ENCODE measurements around the gene TNNI3. TPM values are rescaled to one million over a fixed set of nuclear protein-coding genes. Genes with fewer than 3 reads are reported as not detected.

TNNI3 gene
- total and polyA plus RNA-seq, 12 donors: 3,000 to 45,177 (median 9,464) TPM

- no peaks in the 10 kb centered on the region for H3K9me3 ChIP-seq
- 74% methylated on average over 20 of the region's 20 CpGs for WGBS, 2 donors
- no peak for ATAC-seq
- peaks cover 17 to 77% (median 60%) of the 10 kb centered on the region in 7 donors for H3K27me3 ChIP-seq
- H3K4me1 ChIP-seq: peaks cover 4 to 17% (median 13%) of the 10 kb centered on the region in 9 donors
- H3K36me3 ChIP-seq: no peaks in the 10 kb centered on the region
- no peak overlapping the region for H3K27ac ChIP-seq
- no peak for DNase-seq
- TF ChIP-seq, protein P1, sequence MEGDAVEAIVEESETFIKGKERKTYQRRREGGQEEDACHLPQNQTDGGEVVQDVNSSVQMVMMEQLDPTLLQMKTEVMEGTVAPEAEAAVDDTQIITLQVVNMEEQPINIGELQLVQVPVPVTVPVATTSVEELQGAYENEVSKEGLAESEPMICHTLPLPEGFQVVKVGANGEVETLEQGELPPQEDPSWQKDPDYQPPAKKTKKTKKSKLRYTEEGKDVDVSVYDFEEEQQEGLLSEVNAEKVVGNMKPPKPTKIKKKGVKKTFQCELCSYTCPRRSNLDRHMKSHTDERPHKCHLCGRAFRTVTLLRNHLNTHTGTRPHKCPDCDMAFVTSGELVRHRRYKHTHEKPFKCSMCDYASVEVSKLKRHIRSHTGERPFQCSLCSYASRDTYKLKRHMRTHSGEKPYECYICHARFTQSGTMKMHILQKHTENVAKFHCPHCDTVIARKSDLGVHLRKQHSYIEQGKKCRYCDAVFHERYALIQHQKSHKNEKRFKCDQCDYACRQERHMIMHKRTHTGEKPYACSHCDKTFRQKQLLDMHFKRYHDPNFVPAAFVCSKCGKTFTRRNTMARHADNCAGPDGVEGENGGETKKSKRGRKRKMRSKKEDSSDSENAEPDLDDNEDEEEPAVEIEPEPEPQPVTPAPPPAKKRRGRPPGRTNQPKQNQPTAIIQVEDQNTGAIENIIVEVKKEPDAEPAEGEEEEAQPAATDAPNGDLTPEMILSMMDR (IDR thresholded peaks at IDR 0.05): no peak
- intact Hi-C loops (cut with DNase I): no loop called here
- H3K4me3 ChIP-seq: no peak overlapping the region
Observed at GRCh38 chr19:55181740-55182139, 24.2 kb upstream of the TNNI3 start.

GRCh38 chr19:55179606-55180484, 22.3 kb upstream of the TNNI3 start, which contains the start of gene SYT5:
Gene SYT5 (minus strand): TSS chr19:55180289. CDS start chr19:55179041, 1,248 bp downstream.
- Histone ChIP-seq H3K27me3 (peaks cover 34 to 90% (median 79%) of the 10 kb centered on the region in 7 donors), H3K36me3 (no peaks in the 10 kb centered on the region), H3K4me1 (peaks cover 4 to 17% (median 13%) of the 10 kb centered on the region in 9 donors), H3K27ac (no peak within 1 kb of the TSS), H3K9me3 (no peaks in the 10 kb centered on the region), H3K4me3 (peak within 1 kb of the TSS in 9 of 10 donors; percentile 2 to 45 (median 36))
- ATAC-seq: peak; percentile 77 to 89 (median 87)
- 1 to 2% methylated on average over 61 to 68 of the region's 68 CpGs for WGBS, 2 donors
- TF ChIP-seq, protein P1 (IDR thresholded peaks at IDR 0.05): no peak
- peak in 1 of 2 donors; percentile 48 for DNase-seq
- intact Hi-C loops (cut with DNase I): no loop called here

GRCh38 chr19:55178781-55179599, 21.5 kb upstream of the TNNI3 start:
- Histone ChIP-seq H3K4me1 (peaks cover 4 to 22% (median 14%) of the 10 kb centered on the region in 9 donors), H3K9me3 (no peaks in the 10 kb centered on the region), H3K27me3 (peaks cover 36 to 98% (median 88%) of the 10 kb centered on the region in 7 donors), H3K4me3 (peak overlapping the region in 9 of 10 donors; percentile 2 to 45 (median 36)), H3K36me3 (no peaks in the 10 kb centered on the region), H3K27ac (no peak overlapping the region)
- intact Hi-C loops (cut with DNase I): no loop called here
- DNase-seq (peak; percentile 45 to 55), ATAC-seq (peak; percentile 65 to 81 (median 70))
- 2 to 5% methylated on average over 61 of the region's 61 CpGs for WGBS, 2 donors
- TF ChIP-seq, protein P1 (IDR thresholded peaks at IDR 0.05): no peak

DNA sequence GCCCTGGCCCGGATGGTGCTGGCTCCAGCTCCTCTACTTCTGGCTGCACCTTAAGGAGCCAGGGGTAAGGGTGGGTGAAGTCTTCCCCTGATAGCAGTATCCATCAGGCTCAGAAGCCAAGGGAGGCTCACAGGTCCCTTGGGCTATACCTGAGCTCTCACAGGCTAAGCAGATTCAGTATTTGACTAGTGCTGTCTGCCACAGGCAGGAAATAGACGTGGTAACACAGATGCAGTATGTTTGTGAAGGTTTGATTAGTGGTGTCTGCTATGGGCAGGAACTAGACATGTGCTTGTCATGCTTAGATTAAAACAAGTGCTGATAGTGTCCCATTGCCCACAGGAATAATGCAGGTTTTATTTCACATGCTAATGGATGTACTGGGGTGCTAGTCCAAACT, 18.5 kb upstream of the TNNI3 start:
- WGBS, 2 donors: 41 to 42% methylated on average over 2 of the region's 2 CpGs
- H3K4me3 ChIP-seq: no peak overlapping the region
- no peaks in the 10 kb centered on the region for H3K36me3 ChIP-seq
- ATAC-seq (no peak), DNase-seq (no peak)
- H3K27ac ChIP-seq: no peak overlapping the region
- peaks cover 7 to 37% (median 21%) of the 10 kb centered on the region in 9 donors for H3K4me1 ChIP-seq
- intact Hi-C loops (cut with DNase I): no loop called here
- H3K9me3 ChIP-seq: no peaks in the 10 kb centered on the region
- TF ChIP-seq, protein P1 (IDR thresholded peaks at IDR 0.05): no peak
- H3K27me3 ChIP-seq: peaks cover 42 to 100% (median 98%) of the 10 kb centered on the region in 7 donors

Data from heart right ventricle (tissue), 16 donors.